ENCODE measurements around the gene RUFY1.
A peak's percentile ranks its signal among the peaks of the same experiment; 100 is the strongest.
"Not testable (repeated sequence)": the region's sequence is repeated elsewhere in the genome, so short reads cannot be mapped to it uniquely, and the experiment has no call there.

RUFY1 gene, protein sequence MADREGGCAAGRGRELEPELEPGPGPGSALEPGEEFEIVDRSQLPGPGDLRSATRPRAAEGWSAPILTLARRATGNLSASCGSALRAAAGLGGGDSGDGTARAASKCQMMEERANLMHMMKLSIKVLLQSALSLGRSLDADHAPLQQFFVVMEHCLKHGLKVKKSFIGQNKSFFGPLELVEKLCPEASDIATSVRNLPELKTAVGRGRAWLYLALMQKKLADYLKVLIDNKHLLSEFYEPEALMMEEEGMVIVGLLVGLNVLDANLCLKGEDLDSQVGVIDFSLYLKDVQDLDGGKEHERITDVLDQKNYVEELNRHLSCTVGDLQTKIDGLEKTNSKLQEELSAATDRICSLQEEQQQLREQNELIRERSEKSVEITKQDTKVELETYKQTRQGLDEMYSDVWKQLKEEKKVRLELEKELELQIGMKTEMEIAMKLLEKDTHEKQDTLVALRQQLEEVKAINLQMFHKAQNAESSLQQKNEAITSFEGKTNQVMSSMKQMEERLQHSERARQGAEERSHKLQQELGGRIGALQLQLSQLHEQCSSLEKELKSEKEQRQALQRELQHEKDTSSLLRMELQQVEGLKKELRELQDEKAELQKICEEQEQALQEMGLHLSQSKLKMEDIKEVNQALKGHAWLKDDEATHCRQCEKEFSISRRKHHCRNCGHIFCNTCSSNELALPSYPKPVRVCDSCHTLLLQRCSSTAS

GRCh38 chr5:179550511-179551342 lies at the start of gene RUFY1:
RUFY1 (plus strand) TSS chr5:179550554; CDS start chr5:179550570, 16 bp downstream.
- peak within 1 kb of the TSS; percentile 85 for H3K27ac ChIP-seq
- peak; percentile 6 for DNase-seq (ENCODE audit: low read depth, low spot score)

GRCh38 chr5:179501997-179502396 lies 48.4 kb upstream of the RUFY1 start:
- not testable (repeated sequence) for DNase-seq (ENCODE audit: low read depth, low spot score); H3K27ac ChIP-seq

- not testable (repeated sequence) for DNase-seq (ENCODE audit: low read depth, low spot score); H3K27ac ChIP-seq
These were observed 47.9 kb upstream of the RUFY1 start for GRCh38 chr5:179502420-179502819.

DNA sequence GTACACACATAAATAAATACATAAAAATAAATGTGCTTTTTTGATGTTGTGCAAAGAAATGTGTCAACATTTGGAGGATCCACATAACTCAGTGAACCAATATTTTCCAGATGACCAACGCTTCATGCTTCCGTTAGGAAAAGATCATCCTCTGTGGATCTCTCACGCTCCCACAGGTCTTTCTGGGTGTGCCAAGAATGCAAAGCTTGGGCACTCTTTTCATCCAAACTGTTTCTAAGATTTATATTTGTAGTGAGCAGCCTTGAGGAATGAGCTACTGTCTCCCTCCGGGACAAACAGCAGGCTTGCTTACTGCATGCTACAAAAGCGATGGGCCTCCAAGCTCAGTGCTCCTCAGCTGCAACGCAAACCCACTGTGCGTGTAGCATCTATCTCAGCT lies 46.2 kb upstream of the RUFY1 start:
- no peak overlapping the region for H3K27ac ChIP-seq
- DNase-seq (ENCODE audit: low read depth, low spot score), result no peak

GRCh38 chr5:179504600-179505396 lies 45.6 kb upstream of the RUFY1 start:
- DNase-seq (ENCODE audit: low read depth, low spot score), result no peak
- H3K27ac ChIP-seq, result no peak overlapping the region

DNA sequence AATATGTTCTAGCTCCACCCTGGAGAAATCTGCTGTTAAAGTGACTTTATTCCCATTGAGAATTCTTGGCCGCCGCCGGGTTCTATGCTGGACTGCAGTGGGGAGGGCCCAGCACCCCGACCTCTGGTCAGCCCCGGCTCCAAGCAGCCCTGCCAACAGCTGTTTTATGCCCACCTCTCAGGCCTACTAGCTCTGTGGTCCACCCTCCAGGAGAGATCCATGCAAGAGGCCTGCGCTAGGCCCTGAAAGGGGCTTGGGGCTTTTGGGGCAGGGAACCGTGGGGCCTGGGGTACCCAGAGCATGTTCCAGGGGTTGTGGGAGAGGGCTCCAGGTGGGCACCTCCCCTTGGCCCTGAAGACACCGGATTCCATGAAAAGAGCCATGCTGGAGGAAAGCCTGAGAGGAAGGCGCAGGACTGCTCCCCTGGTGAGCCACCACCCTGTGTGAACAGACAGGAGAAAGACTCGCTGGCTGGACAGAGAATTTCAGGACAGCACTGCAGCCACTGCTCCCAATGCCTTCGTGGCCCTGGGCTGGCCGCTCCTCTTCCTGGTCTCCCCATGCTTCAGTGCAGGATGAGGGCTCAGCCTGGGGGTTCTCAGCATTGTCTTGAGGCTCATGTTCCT lies 44.6 kb upstream of the RUFY1 start:
- DNase-seq (ENCODE audit: low read depth, low spot score), result no peak
- no peak overlapping the region for H3K27ac ChIP-seq

DNA sequence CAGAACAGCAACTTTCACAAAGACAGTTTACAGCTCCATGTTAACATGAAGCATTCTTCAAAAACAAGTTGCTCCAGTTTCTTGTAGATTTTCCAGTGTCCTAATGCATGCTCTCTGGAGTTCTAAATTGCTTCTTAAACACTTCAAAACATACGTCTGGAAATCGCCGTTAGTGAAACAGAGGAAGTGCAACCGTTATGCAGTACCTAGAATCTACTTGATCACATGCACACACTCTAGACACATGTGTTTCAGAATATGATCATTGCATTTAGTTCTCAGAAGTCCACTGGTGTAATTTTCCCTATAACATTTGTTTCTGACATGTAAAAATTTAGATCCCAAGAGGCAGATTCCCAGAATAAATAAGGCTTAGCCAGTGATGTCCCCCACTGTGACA lies 41.1 kb upstream of the RUFY1 start:
- DNase-seq (ENCODE audit: low read depth, low spot score), result no peak
- H3K27ac ChIP-seq, result no peak overlapping the region

DNA sequence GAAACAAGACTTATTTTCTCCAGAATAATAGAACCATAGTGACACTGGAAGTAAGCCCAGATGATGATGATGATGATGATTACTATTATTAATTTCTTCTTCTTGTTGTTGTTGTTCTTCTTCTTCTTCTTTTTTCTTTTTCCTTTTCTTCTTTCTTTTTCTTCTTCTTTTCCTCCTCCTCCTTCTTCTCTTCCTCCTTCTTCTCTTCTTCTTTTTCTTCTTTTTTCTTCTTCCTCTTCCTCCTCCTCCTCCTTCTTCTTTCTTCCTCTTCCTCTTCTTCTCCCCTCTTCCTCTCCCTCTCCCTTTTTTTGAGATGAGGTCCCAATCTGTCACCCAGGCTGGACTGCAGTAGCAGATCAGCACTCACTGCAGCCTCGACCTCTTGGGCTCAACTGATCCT lies 40.5 kb upstream of the RUFY1 start:
- no peak for DNase-seq (ENCODE audit: low read depth, low spot score)

GRCh38 chr5:179512452-179513000 lies 37.8 kb upstream of the RUFY1 start:
- no peak overlapping the region for H3K27ac ChIP-seq
- DNase-seq (ENCODE audit: low read depth, low spot score), result no peak

More for the DNA sequence above, 40.5 kb upstream of the RUFY1 start:
- no peak overlapping the region for H3K27ac ChIP-seq

DNA sequence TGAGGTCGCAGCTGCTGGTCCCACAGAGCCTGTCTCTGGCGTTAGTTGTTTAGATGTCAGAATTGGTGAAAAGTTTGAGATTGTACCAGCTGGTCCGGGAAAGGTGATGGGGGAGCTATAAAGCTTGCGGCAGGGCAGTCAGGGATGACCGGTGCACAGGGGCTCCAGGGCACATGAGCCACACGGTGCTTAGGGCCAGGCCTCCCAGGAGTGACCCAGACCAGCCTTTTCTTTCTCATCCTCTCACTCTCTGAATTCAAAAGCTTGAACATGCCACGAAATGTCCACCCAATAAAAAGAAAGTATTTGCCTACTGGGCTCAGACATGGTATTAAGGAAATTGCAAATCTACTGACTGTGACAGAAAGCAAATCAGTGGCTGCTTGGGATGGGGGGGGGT lies 34.9 kb upstream of the RUFY1 start:
- not testable (repeated sequence) for H3K27ac ChIP-seq

GRCh38 chr5:179516221-179516620 lies 34.1 kb upstream of the RUFY1 start:
- no peak overlapping the region for H3K27ac ChIP-seq
- DNase-seq (ENCODE audit: low read depth, low spot score), result no peak

More for the DNA sequence above, 34.9 kb upstream of the RUFY1 start:
- not testable (repeated sequence) for DNase-seq (ENCODE audit: low read depth, low spot score)

DNA sequence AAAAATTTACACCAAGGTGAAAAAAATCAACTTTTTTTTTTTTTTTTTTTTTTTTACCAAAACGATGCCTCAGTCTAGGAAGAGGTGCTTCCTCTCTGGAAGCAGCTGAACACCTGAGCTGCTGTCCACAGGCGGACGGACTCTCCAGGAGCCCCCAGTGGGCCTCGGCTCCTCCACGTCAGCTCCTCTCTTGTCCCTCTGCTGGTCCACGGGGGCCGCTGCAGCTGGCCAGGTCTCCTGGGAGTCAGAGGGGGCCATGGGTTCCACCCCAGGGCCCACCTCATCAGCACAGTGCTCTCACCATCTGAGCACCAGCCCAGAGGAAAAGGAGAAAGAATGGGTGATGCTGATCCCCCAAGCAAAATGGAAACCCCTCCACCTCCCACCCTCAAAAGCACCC lies 32.6 kb upstream of the RUFY1 start:
- DNase-seq (ENCODE audit: low read depth, low spot score), result not testable (repeated sequence)

GRCh38 chr5:179518369-179518768 lies 32.0 kb upstream of the RUFY1 start:
- DNase-seq (ENCODE audit: low read depth, low spot score); H3K27ac ChIP-seq: not testable (repeated sequence)

More for the DNA sequence above, 32.6 kb upstream of the RUFY1 start:
- H3K27ac ChIP-seq, result not testable (repeated sequence)

DNA sequence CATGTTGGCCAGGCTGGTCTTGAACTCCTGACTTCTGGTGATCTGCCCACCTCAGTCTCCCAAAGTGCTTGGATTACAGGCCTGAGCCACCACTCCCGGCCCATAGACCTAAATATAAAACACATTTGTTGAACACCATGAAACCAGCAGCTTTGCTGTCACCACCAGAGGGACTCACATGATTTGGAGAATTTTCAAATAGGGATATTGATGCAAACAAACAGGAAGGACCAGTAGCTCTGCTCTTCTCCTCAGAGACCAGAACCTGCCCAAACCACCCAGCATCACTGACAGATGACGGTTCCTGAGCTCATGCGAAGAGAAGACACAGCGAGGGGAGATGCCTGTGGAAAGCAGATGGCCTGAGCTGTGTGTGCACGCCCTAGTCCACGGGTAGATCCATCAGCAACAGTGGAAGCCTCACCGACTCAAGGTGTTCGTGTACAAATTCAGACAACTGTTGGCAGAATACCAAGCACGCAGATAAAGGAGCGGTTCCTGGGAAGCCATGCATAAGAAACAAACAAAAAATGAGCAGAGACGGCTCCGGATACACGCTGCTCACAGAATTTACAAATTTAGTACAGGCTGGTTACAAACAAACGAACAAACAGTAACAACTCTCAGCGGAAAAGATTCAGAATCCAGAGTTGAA lies 30.8 kb upstream of the RUFY1 start:
- not testable (repeated sequence) for DNase-seq (ENCODE audit: low read depth, low spot score); H3K27ac ChIP-seq

DNA sequence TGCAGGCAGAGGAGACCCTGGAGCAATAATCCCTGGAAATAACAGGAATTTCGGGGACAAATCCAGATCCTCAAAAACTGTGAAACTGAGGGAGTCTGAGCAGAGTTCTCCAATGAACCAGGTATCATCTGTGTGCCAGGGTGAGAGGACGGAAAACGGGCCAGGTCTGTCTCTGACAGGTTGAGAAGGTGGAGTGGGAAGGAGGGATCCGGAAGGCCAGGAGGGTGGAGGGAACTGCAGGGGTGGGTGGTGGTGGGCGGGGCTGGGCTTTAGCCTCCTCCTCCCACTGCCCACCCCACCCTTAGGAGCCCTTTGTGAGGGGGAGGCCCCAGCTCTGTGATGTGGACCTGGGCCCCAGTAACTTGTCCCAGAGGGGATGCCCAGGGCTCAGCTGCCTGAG lies 28.2 kb upstream of the RUFY1 start:
- H3K27ac ChIP-seq; DNase-seq (ENCODE audit: low read depth, low spot score): not testable (repeated sequence)

DNA sequence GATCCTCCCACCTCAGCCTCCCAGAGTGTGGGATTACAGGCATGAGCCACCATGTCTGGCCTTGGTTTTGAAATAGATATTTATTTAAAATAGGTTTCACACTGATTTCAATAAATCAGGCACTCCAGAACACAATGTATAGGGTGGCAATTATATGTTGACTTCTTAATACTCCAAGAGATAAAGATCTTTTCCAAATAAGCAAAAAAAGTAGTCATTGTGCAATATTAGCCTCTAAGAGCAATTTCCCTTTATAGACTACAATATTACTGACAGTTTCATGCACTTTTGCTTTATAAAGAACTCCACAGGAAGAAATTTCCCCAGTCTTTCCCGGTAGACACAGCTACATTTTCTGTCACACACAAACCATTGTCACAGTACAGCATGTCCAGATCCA lies 23.4 kb upstream of the RUFY1 start:
- no peak for DNase-seq (ENCODE audit: low read depth, low spot score)
- H3K27ac ChIP-seq, result no peak overlapping the region

GRCh38 chr5:179530069-179530998 lies 20.0 kb upstream of the RUFY1 start:
- no peak for DNase-seq (ENCODE audit: low read depth, low spot score)
- no peak overlapping the region for H3K27ac ChIP-seq

Data from epithelial cell of prostate (primary cell).